ENCODE results near the gene PTPRK.
"Not testable (repeated sequence)": the region's sequence is repeated elsewhere in the genome, so short reads cannot be mapped to it uniquely, and the experiment has no call there.

The PTPRK gene

DNA sequence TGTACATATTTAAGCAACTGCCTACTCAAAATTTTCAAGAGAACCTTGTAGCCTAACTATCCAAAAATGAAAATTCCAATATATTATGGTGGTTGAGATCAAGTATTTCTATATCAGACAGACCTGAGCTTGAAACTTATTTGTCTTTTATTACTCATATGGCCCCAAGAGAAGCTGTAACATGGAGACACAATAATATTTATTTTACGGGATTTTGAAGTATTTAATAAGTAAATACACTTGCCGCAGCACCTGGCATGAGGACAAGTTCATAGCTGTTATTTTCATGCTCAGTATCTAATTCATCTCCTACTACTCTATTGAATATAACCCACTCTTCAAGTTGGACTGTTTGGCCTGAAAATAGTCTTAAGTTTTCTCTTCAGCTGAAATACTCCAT, 28.0 kb downstream of the PTPRK start:
- FAIRE-seq (no peak), DNase-seq (ENCODE audit: insufficient read length, low spot score) (no peak)

DNA sequence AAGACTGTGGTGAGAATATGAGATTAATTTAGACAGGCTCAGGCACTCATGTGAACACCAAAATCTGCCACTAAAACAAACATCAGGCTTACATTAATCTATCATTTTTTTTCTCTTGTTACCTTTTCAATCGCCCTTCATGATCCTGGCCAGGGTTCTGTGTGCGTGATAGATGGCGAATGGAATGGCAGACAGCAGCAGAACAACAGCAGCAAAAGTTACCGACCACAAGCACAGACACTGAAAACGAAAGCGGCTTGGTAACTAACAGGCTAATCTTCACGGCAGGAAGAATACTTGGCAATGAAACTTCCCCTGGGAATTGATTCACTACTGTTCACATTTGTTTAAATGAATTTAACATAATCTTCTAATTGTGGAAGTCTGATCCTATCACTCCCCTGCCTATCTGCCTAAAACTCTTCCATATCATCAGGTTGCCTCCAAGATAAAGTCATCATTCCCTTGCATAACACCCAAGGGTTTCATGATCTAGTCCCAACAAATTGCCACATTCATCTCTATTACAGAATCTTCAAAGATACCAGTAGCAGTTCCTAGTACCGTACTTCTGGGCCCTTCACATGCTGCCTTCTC, 28.7 kb downstream of the PTPRK start:
- DNase-seq (ENCODE audit: insufficient read length, low spot score) (no peak), FAIRE-seq (peak; percentile 65)

DNA sequence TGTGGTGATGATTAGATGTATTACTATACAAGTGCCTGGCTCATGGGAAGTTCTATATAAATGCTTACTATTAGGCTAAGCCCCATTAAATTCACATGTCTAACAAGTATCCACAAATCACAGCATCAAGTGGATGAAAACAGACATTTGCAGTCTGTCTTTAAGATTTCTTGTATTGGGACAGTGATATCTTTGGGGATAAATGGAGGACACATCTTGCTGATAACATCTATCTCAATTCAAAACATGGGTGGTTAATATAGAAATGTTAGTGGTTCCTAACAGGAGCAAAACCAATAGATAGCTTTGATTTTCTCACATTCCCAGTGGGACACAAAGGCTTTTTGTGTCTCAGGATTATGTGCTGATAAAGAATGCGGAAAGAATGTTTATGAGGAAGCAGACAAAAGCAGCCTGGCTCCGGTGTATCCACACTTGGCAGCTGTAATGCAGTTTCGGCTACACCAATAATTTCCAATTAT, 29.3 kb downstream of the PTPRK start:
- FAIRE-seq, result no peak
- DNase-seq (ENCODE audit: insufficient read length, low spot score), result no peak

DNA sequence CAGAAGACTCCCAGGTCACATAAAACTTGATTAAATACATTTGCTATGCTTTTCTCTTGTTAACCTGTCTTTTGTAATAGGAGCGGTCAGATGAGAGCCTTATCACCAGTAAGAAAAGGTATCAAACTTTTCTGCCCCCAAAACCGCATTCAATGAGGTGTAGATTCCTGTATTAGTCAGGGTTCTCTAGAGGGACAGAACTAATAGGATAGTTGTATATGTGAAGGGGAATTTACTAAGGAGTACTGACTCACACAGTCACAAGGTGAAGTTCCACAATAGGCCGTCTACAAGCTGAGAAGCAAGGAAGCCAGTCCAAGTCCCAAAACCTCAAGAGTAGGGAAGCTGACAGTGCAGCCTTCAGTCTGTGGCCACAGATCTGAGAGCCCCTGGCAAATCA, 32.7 kb downstream of the PTPRK start:
- no peak for FAIRE-seq

DNA sequence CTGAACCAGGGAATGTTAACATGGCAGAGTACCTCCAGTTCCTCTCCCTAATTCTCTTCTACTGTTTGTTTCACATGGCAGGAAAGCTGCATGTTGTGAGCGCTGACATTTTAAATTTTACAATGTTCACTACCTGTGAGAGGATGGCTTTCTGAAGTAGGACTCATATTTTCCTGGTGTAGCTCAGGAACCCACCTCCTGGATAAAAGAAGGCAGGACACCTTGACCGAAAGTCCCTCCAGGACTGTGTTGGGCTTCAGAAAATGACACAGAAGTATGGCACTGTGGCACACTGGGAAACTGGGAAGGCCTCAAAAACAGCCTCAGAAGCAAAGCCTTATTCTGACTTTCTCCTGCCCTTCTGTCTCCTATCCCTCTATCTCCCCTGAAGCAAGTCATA, 33.3 kb downstream of the PTPRK start:
- no peak for FAIRE-seq

More for the DNA sequence above, 32.7 kb downstream of the PTPRK start:
- no peak for DNase-seq (ENCODE audit: insufficient read length, low spot score)

DNA sequence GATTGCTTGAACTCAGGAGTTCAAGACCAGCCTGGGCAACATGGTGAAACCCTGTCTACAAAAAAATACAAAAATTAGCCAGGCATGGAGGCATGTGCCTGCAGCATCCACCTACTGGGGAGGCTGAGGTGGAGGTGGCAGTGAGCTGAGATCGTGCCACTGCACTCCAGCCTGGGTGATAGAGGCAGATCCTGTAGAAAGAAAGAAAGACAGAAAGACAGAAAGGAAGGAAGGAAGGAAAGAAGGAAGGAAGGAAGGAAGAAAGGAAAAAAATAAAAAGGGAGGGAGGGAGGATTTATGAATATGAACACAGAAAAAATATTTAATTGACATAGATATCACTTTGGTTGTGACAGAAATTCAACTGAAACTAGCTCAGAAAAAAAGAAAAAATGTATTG, 33.8 kb downstream of the PTPRK start:
- not testable (repeated sequence) for DNase-seq (ENCODE audit: insufficient read length, low spot score); FAIRE-seq

More for the DNA sequence above, 33.3 kb downstream of the PTPRK start:
- no peak for DNase-seq (ENCODE audit: insufficient read length, low spot score)

DNA sequence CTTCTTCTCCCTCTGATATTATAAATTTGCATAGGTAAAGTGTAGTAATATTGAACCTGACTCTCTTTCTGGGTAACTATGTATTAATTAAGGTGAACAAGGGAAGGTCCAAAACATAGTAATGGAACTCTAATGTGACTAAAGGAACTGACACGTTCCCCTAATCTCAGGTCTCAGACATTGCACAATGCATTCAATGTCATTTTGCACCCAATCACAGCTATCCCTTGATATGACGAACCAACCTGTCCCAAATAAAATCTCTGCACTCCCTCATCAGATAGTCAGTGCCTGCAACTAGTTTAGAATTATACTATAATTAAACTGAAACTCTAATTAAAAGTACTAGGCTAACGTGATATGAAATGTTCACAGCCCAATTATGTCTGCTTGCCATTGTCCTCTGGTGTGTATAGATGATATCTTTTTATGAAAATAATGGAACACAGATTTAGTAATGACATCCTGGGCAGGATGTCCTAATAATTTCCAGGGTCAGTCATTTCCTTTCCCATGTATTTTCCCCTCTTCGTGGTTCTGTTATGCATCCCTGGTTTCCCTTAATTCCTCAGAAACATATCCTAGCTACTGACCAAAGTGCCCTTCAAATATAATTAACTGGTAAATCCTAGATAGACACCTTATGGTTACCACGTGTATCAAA, 36.8 kb downstream of the PTPRK start:
- no peak for DNase-seq (ENCODE audit: insufficient read length, low spot score)
- peak; percentile 8 for FAIRE-seq

DNA sequence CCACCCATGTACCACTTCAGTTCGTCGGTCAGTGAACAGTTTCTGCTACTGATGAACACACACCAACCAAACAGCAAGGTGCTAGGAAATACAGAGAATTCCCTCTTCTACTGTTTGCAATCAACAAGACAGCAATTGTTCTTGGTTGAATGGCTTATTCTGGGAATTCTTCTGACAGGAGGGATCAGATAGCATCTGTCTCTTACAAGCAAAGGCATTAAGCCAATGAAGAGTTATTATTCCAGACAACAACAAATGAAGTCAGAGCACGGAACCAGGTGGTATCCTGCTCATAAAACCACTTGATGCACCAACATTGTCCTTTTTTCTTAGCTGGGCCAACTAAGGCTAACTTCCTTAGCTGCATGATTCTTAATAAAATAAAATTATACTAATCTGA, 37.8 kb downstream of the PTPRK start:
- FAIRE-seq (no peak), DNase-seq (ENCODE audit: insufficient read length, low spot score) (no peak)

DNA sequence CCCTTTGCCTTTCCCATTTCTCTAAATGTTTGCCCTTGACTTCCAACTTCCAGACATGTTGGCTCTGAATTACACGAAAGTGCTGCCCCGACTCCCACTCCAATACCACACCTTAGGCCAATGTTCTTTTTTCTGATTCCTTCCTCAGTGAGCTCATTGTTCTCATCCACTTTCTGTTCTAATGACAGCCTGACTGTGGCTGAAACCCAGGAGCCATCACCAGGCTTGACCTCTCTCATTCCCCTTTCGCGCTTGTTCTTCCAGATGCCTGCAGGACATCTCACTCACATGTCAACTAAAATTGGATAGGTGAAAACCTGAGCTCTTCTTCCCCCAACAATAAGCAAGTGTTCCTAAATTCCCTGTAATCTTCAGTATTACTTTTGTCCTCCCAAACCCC, 40.4 kb downstream of the PTPRK start:
- DNase-seq (ENCODE audit: insufficient read length, low spot score), result no peak
- no peak for FAIRE-seq

DNA sequence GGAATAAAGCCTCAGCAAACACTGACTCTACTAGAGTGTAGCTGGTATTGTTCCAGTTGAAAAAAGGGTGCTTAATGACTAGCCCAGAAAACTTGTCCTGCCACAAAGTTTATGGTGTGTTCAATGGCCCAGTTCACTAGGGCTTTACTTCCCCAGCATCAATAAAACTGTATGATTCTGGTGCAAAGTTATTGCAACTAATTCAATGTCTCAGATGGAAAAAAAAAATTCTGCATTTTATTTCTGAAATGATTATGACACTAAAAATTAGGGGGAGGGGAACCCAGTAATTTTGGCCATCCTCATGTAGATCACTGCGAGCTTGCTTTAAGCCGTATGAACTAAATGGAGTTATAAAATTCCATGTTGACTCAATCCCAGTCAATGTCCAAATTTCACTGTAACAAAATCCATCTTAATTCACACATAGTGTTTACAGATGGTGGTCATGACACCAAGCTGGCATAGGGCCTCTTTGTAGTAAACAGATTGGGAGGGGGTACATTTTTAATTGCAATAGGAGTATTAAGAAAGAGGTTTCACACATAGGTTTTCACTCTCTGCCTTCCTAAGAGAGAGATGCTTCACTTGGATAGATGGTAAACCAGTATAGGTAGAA, 41.2 kb downstream of the PTPRK start:
- DNase-seq (ENCODE audit: insufficient read length, low spot score), result no peak
- FAIRE-seq, result peak; percentile 23

DNA sequence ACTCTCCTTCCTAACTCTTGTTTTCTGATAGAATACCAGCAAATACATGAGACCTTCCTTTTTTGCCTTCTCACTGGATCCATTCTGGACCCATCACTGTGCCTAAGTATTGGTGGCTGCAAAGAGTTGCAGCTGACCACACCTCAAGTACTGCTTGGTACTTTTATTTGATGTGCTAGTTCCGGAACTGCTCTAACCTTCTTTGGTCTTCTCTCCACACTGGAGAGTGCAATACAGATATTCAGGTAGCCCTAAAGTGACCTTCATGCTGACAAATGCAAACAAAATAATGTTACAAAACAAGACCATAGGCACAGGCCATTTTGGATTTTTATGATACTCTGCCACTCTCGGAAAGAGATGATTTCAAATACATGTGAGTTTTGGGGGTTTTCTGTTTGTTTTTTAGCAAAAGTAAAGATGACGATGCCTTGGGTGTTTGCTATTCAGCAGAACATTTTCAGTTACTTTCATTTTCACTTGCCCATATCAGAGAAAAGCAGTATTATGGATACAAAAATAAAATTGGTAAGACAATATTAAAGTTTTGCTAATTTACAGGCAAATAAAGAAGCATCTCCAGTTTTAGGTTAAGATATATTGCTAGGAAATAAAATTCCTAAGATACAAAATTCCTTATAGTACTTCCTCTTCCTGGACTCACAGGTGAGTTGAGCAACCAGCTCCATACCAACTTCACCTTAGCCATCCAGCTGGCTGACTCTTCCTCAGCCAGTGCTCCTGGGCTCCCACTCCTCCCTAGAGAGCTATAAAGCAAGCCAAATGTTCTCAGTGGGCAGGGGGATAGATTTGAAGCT, 42.0 kb downstream of the PTPRK start:
- peak; percentile 63 for FAIRE-seq

DNA sequence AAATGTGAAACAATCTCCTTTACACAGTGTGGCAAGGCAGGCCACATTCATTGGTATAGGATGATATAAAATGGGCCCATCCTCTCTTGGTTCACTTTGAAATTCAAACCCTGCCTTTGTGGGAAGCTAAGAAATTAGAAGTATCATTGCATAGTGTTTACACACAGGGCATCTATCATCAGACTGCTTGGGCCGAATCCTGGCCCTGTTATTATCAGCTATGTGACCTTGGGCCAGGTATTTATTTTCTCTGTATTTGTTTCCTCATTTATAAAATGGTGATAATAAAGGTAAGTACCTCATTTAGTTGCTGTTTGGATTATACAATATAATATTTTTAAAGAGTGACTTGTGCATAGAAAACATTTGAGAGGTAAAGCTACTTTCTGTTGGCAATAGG, 45.5 kb downstream of the PTPRK start:
- FAIRE-seq (no peak), DNase-seq (ENCODE audit: insufficient read length, low spot score) (no peak)

More for the DNA sequence above, 42.0 kb downstream of the PTPRK start:
- DNase-seq (ENCODE audit: insufficient read length, low spot score), result no peak

DNA sequence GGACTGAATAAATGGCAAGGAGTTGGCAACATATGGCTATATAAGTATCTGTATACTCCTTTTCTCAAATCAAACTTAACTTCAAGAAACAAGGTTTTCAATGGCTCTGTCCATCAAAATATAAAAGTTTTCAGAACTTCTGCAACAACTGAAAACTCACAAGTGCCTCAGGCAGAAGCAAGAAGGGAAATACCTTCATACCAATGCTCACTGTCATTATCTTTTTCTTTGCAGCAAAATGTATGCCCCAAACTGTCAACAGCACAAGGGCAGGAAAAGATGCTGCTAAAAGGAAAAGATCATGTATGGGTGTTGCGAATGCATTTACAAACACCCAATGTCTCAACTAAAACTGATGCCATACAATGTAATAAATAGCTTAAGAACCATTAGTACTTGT, 45.9 kb downstream of the PTPRK start:
- FAIRE-seq (no peak), DNase-seq (ENCODE audit: insufficient read length, low spot score) (no peak)

DNA sequence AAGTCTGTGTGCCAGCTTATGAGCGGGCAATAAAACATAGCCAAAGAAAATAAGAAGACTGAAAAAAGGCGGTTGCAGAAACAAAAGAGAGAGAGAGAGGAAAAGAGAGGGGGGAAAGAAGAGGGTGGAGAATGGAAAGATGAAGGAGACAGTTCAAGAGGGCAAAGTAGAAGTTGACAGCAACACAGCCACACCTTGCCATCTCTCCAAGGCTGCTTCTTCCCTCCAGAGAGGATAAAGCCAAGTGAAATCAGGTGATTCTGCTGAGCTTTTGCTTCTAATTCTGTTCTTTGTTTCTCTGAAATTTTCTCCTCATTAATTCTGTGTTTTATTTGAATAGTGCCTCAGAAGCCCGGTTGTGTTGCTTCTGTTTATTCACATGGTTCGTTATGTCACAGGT, 48.5 kb downstream of the PTPRK start:
- FAIRE-seq (no peak), DNase-seq (ENCODE audit: insufficient read length, low spot score) (no peak)

DNA sequence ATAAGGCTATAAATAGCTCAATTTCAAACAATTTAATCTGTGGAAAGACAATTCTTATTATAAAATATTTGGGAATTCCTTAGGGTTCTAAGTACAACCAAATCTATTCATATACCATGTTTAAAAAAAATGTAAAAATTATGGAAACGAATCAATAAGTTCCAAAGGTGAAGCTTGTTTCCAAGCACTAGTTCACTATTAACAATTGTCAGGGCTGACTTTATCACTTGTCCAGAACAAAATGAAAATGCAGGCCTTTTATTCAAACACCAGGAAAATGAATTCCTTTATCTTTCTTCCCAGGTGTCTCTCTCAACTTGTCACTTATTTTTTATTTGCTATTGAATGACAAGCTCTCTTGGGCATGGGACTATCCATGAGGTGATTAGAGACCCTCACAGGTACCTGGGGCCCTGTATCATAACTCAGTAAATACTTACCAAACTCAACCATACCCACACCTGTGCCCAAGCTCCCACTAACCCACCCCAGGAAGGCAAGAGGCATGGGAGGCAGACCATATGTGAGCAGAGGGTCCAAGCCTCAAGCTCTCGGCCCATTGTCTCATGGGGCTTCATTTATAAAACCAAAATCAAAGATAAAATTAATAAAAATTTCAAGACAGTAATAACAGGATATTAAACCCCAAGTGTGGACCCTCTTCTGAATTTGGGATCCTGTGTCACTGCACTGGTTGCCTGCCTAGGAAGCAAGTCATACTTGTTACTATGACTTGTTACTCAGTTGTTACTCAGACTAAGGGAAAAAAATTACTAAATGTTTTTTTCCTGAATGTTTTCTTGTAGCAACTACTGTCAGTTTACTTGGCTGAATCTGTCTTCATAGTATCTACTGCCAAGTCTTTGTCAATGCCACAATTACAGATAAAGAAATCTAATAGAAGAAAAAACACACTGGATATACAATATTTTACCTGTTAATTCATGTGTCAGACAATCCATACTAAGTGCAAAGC, 54.7 kb downstream of the PTPRK start:
- no peak for DNase-seq (ENCODE audit: insufficient read length, low spot score)
- FAIRE-seq, result no peak

DNA sequence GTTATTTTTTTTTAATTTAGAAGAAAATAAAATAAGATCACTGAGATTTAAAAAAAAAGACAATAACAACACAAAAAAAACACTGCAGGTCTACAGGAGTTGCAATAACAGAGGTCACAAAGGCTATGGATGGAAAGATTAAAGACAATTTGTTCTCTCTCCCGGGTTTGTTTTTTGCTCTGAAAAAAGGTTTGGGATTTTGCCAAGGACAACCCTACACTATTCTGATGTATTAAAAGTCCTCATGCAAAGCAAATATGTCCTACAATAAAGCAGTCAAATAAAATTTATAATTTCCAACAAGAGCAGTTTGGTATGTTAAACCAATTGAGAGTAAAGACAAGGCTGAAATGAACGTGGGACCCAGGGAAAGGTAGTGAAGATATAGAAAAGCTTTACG, 55.6 kb downstream of the PTPRK start:
- DNase-seq (ENCODE audit: insufficient read length, low spot score) (no peak), FAIRE-seq (no peak)

DNA sequence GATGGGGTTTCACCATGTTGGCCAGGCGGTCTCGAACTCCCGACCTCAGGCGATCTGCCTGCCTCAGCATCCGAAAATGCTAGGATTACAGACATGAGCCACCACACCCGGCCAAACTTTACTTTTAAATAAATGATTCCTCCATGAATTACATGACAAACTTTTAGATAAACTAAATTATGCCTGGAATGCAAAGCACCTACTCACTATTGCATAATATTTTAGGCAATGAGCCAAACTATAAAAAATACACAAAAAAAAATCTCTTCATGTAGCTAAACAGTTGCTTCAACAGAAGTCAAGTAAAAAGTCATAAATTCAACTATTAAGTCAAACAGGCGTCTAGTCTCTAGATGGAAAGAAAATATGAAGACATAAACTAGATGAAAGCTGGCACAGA, 56.5 kb downstream of the PTPRK start:
- no peak for DNase-seq (ENCODE audit: insufficient read length, low spot score)
- FAIRE-seq, result no peak

DNA sequence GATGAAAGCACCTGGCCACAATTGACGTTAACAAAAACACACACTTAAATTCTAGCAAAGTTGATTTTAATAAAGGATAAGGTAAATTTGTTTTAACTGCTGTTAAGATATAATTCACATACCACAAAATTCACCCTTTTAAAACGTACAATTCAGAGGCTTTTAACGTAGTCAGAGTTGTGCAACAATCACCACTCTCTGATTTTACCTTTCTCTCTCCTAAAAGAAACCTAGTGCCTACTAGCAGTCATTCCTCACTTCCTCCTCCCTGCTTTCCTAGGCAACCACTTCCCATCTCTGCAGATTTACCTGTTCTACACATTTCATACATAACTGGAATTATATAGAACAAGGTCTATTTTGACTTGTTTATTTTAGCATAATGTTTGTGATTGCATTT, 58.9 kb downstream of the PTPRK start:
- DNase-seq (ENCODE audit: insufficient read length, low spot score) (no peak), FAIRE-seq (no peak)

DNA sequence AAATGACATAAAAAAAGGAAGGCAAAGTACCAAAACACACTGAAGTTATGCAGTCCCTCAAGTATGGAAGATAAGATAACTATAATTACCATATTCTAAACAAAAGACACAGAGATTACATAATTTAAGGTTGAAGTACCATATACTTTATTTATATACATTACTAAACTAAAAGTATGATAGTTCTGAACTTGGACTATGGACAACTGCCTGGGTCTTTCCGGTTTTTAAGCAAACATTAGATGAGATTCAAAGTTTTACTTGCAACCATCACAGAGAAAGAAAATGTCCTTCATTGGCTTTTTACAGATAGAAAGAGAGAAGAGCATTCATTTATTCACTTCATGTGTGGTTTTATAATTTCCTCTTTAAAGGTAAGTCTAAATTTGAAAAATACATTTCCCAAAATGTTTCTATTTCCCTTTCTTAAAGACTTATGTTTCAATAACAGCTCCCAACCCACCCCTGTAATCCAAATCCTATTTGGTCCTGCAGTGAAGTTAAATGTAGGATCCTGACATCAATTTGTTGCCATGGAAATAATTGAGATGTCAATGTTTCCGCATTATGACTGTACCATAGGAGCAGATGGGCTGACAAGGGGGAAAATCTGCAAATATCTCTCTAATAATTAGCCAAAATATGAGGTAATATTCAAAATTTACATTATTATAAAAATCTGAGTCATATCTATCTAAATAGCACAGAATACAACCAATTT, 63.7 kb downstream of the PTPRK start:
- DNase-seq (ENCODE audit: insufficient read length, low spot score) (no peak), FAIRE-seq (no peak)

DNA sequence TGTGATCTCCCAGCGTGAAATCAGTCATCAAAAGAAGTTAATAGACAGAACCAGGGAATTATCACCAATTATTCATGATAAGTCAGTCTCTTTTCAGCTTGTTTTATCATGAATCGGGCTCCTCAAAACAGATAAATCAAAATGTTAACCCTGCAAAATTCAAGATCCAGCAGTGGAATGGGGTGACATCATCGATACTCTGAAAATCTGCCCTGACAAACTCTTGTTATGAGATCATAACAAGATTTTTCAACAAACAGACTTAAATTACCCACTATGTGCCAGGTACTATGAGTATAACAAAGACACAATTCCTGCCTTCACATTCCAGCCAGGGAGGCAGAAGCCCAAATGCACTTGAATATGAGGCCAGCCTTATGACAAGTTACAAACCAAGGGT, 64.4 kb downstream of the PTPRK start:
- DNase-seq (ENCODE audit: insufficient read length, low spot score) (no peak), FAIRE-seq (no peak)

All from GM19239 (cell line).